Measurements from ENCODE around the gene GINS1. TPM values are rescaled to one million over a fixed set of nuclear protein-coding genes. Genes with fewer than 3 reads are reported as not detected.
A peak's percentile ranks its signal among the peaks of the same experiment; 100 is the strongest.

GINS1 gene
- total and polyA plus RNA-seq, 2 of the 13 experiments (the other 11 are each of a cell fraction or from before 2014, with no cell fraction given) = 14.6 to 59.9 TPM

DNA sequence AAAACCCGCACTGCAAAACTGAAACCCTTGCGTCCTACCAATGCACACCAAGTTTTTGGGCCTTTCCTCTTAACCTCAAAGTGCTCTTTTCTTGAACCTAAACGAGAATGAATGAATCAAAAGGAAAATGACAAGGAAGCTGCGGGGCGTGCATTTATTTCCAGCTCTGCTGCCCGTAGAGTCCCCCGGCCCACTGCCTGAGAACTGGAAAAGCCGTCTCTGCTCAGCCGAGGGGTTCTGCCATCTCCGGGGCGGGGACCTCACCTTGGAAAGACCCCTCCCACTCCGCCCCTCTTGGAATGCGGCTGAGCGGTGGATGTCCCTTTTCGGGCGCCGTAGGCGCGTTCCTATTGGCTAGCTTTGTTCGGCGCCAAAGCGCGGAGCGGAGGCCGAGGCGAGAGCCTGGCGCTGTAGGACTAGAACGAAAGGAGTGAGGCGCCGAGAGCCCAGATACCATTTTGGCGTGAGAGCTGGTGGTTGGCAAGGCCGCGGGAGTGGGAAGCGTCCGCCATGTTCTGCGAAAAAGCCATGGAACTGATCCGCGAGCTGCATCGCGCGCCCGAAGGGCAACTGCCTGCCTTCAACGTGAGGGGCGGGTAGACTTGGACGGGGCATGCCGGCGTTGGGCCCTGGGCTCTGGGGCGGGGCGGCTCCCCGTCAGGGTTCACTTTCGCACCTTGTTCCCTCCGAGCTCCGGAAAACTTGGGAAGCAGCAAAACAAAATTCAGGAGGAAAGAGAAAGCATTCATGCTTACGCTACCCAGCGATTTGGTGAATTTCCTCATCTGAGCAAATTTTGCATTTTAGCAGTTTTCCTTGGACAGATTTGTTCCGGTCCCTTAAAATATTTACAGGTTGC, at the start of gene GINS1 (continued):
- TF ChIP-seq PRDM10 (CRISPR knock-in tag; IDR thresholded peaks at IDR 0.05; ENCODE audit: low read depth) (peak; percentile 85), STAT6 (CRISPR knock-in tag; IDR thresholded peaks at IDR 0.05; ENCODE audit: borderline replicate concordance) (peak; percentile 97; the same call in 1 of the 2 replicates), IKZF1 (IDR thresholded peaks at IDR 0.05) (no peak), ZNF329 (CRISPR knock-in tag; IDR thresholded peaks at IDR 0.05; ENCODE audit: low read depth) (peak; percentile 41; the same call in 1 of the 2 replicates), JARID2 (CRISPR knock-in tag; IDR thresholded peaks at IDR 0.05; ENCODE audit: insufficient replicate concordance) (no peak), ZNF251 (CRISPR knock-in tag; IDR thresholded peaks at IDR 0.05) (peak; percentile 91), EED (CRISPR knock-in tag; IDR thresholded peaks at IDR 0.05) (peak; percentile 94; the same call in 1 of the 2 replicates), ZNF557 (CRISPR knock-in tag; IDR thresholded peaks at IDR 0.05) (peak; percentile 98), TCF7L2 (IDR thresholded peaks at IDR 0.05; ENCODE audit: low read depth, low read length) (no peak), ZNF674 (CRISPR knock-in tag; IDR thresholded peaks at IDR 0.05; ENCODE audit: low read depth) (0 out of 2 replicates have a peak, but pooled peaks have one; percentile 58), HOXA5 (CRISPR knock-in tag; IDR thresholded peaks at IDR 0.05) (peak; percentile 98), ARNT2 (CRISPR knock-in tag; IDR thresholded peaks at IDR 0.05; ENCODE audit: low read depth) (peak; percentile 100), ETV6 (CRISPR knock-in tag; conservative IDR thresholded peaks at IDR 0.05) (peak; percentile 97), THAP7 (CRISPR knock-in tag; IDR thresholded peaks at IDR 0.05) (peak; percentile 95), NCOR1 (IDR thresholded peaks at IDR 0.05; ENCODE audit: borderline replicate concordance, low read length) (peak; percentile 60; the same call in 1 of the 2 replicates), PITX1 (CRISPR knock-in tag; IDR thresholded peaks at IDR 0.05) (peak; percentile 92)
- TF ChIP-seq, protein P1, sequence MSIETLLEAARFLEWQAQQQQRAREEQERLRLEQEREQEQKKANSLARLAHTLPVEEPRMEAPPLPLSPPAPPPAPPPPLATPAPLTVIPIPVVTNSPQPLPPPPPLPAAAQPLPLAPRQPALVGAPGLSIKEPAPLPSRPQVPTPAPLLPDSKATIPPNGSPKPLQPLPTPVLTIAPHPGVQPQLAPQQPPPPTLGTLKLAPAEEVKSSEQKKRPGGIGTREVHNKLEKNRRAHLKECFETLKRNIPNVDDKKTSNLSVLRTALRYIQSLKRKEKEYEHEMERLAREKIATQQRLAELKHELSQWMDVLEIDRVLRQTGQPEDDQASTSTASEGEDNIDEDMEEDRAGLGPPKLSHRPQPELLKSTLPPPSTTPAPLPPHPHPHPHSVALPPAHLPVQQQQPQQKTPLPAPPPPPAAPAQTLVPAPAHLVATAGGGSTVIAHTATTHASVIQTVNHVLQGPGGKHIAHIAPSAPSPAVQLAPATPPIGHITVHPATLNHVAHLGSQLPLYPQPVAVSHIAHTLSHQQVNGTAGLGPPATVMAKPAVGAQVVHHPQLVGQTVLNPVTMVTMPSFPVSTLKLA (IDR thresholded peaks at IDR 0.05) = peak; percentile 38; the same call in 1 of the 2 replicates
- TF ChIP-seq, protein P2, sequence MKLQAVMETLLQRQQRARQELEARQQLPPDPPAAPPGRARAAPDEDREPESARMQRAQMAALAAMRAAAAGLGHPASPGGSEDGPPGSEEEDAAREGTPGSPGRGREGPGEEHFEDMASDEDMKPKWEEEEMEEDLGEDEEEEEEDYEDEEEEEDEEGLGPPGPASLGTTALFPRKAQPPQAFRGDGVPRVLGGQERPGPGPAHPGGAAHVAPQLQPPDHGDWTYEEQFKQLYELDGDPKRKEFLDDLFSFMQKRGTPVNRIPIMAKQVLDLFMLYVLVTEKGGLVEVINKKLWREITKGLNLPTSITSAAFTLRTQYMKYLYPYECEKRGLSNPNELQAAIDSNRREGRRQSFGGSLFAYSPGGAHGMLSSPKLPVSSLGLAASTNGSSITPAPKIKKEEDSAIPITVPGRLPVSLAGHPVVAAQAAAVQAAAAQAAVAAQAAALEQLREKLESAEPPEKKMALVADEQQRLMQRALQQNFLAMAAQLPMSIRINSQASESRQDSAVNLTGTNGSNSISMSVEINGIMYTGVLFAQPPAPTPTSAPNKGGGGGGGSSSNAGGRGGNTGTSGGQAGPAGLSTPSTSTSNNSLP (IDR thresholded peaks at IDR 0.05; ENCODE audit: low read depth, low read length) = no peak

Data from HepG2 (cell line).